ENCODE data around the gene KLK4. TPM values are rescaled to one million over a fixed set of nuclear protein-coding genes. Genes with fewer than 3 reads are reported as not detected.

KLK4 gene
- total and polyA plus RNA-seq, 4 donors, result not detected

- TF ChIP-seq, protein P1, sequence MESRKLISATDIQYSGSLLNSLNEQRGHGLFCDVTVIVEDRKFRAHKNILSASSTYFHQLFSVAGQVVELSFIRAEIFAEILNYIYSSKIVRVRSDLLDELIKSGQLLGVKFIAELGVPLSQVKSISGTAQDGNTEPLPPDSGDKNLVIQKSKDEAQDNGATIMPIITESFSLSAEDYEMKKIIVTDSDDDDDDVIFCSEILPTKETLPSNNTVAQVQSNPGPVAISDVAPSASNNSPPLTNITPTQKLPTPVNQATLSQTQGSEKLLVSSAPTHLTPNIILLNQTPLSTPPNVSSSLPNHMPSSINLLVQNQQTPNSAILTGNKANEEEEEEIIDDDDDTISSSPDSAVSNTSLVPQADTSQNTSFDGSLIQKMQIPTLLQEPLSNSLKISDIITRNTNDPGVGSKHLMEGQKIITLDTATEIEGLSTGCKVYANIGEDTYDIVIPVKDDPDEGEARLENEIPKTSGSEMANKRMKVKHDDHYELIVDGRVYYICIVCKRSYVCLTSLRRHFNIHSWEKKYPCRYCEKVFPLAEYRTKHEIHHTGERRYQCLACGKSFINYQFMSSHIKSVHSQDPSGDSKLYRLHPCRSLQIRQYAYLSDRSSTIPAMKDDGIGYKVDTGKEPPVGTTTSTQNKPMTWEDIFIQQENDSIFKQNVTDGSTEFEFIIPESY (IDR thresholded peaks at IDR 0.05), result no peak
- TF ChIP-seq RXRA (IDR thresholded peaks at IDR 0.05) (no peak), HNF4A (conservative IDR thresholded peaks at IDR 0.05) (no peak), RAD21 (IDR thresholded peaks at IDR 0.05) (no peak), HNF4G (IDR thresholded peaks at IDR 0.05) (no peak), FOXA2 (IDR thresholded peaks at IDR 0.05) (no peak), FOXA1 (IDR thresholded peaks at IDR 0.05) (no peak), GABPA (IDR thresholded peaks at IDR 0.05 in 1 of 2, conservative IDR thresholded peaks at IDR 0.05 in 1 of 2) (no peak)
Observed at GRCh38 chr19:50902640-50903039, 8.6 kb downstream of the KLK4 start (continued).

DNA sequence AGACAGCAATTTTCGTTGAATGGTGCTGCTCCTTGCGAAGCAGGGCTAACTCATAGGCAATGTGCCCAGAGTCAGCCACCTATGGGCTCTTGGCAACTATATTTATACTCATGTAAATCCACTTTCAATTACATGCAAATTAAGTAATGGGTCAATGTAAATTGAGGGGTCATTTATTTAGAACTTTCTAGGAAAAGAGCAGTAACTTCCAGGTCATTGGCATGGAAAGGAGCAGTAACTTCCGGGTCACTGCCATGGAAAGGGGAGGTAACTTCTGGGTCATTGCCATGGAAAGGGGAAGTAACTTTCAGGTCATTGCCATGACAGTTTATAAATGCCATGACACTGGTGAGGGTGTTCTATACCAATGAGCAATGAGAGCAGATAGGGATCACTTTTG, 11.6 kb downstream of the KLK4 start:
- no peaks in the 10 kb centered on the region for H3K4me1 ChIP-seq (ENCODE audit: control insufficient read depth in 4 of 4, insufficient read depth in 4 of 4, low read length in 3 of 4)
- no peak overlapping the region for H3K27ac ChIP-seq (ENCODE audit: low read depth in 1 of 2, low read length in 2 of 2)
- no peaks in the 10 kb centered on the region for H3K27me3 ChIP-seq (ENCODE audit: control insufficient read depth in 4 of 4, insufficient read depth in 4 of 4, low read length in 3 of 4)
- no peaks in the 10 kb centered on the region for H3K9me3 ChIP-seq (ENCODE audit: control insufficient read depth in 4 of 4, low read length in 3 of 4)
- WGBS, result 77% methylated on average over 3 of the region's 3 CpGs
- H3K9ac ChIP-seq (ENCODE audit: low read depth in 1 of 2, low read length in 2 of 2), result no peak overlapping the region
- no peak overlapping the region for H3K4me3 ChIP-seq (ENCODE audit: low read depth in 1 of 3, low read length in 3 of 3)
- no peaks in the 10 kb centered on the region for H3K36me3 ChIP-seq (ENCODE audit: control insufficient read depth in 4 of 4, insufficient read depth in 3 of 4, low read depth in 1 of 4, low read length in 3 of 4)
- no peak for DNase-seq (ENCODE audit: low spot score)
- no peak for TF ChIP-seq TAF1 (conservative IDR thresholded peaks at IDR 0.05)
- no peak for TF ChIP-seq NR2F2 (IDR thresholded peaks at IDR 0.05)
- no peak for TF ChIP-seq ATF3 (IDR thresholded peaks at IDR 0.05)
- TF ChIP-seq, protein P2, sequence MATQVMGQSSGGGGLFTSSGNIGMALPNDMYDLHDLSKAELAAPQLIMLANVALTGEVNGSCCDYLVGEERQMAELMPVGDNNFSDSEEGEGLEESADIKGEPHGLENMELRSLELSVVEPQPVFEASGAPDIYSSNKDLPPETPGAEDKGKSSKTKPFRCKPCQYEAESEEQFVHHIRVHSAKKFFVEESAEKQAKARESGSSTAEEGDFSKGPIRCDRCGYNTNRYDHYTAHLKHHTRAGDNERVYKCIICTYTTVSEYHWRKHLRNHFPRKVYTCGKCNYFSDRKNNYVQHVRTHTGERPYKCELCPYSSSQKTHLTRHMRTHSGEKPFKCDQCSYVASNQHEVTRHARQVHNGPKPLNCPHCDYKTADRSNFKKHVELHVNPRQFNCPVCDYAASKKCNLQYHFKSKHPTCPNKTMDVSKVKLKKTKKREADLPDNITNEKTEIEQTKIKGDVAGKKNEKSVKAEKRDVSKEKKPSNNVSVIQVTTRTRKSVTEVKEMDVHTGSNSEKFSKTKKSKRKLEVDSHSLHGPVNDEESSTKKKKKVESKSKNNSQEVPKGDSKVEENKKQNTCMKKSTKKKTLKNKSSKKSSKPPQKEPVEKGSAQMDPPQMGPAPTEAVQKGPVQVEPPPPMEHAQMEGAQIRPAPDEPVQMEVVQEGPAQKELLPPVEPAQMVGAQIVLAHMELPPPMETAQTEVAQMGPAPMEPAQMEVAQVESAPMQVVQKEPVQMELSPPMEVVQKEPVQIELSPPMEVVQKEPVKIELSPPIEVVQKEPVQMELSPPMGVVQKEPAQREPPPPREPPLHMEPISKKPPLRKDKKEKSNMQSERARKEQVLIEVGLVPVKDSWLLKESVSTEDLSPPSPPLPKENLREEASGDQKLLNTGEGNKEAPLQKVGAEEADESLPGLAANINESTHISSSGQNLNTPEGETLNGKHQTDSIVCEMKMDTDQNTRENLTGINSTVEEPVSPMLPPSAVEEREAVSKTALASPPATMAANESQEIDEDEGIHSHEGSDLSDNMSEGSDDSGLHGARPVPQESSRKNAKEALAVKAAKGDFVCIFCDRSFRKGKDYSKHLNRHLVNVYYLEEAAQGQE (IDR thresholded peaks at IDR 0.05), result no peak
- TF ChIP-seq, protein P3, sequence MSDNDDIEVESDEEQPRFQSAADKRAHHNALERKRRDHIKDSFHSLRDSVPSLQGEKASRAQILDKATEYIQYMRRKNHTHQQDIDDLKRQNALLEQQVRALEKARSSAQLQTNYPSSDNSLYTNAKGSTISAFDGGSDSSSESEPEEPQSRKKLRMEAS (IDR thresholded peaks at IDR 0.05), result no peak
- TF ChIP-seq FOXA1 (IDR thresholded peaks at IDR 0.05), result no peak
- no peak for TF ChIP-seq JUND (IDR thresholded peaks at IDR 0.05)
- TF ChIP-seq GABPA (IDR thresholded peaks at IDR 0.05 in 1 of 2, conservative IDR thresholded peaks at IDR 0.05 in 1 of 2), result no peak
- TF ChIP-seq, protein P1 (IDR thresholded peaks at IDR 0.05), result no peak
